Measurements from ENCODE around the gene UBR3.
"Not testable (repeated sequence)": the region's sequence is repeated elsewhere in the genome, so short reads cannot be mapped to it uniquely, and the experiment has no call there.

The UBR3 gene

GRCh38 chr2:170121689-170122088 lies 294.4 kb downstream of the UBR3 start:
- TF ChIP-seq CTCF (IDR thresholded peaks at IDR 0.05; ENCODE audit: insufficient read depth, low read depth, low read length, missing control alignments), result no peak
- no peak overlapping the region for H3K4me3 ChIP-seq (ENCODE audit: low read depth, low read length)
- no peak for DNase-seq (ENCODE audit: low read depth)

GRCh38 chr2:170122883-170123547 lies 295.8 kb downstream of the UBR3 start:
- DNase-seq (ENCODE audit: low read depth), result no peak
- H3K4me3 ChIP-seq (ENCODE audit: low read depth, low read length), result no peak overlapping the region
- no peak for TF ChIP-seq CTCF (IDR thresholded peaks at IDR 0.05; ENCODE audit: insufficient read depth, low read depth, low read length, missing control alignments)

GRCh38 chr2:170123593-170123992 lies 296.3 kb downstream of the UBR3 start:
- TF ChIP-seq CTCF (IDR thresholded peaks at IDR 0.05; ENCODE audit: insufficient read depth, low read depth, low read length, missing control alignments), result no peak
- no peak overlapping the region for H3K4me3 ChIP-seq (ENCODE audit: low read depth, low read length)
- DNase-seq (ENCODE audit: low read depth), result no peak

GRCh38 chr2:170126138-170126728 lies 299.0 kb downstream of the UBR3 start:
- DNase-seq (ENCODE audit: low read depth), result not testable (repeated sequence)

More at GRCh38 chr2:170126138-170126728, 299.0 kb downstream of the UBR3 start:
- H3K4me3 ChIP-seq (ENCODE audit: low read depth, low read length), result not testable (repeated sequence)
